ENCODE results near the gene SPATA33. TPM values are rescaled to one million over a fixed set of nuclear protein-coding genes. Genes with fewer than 3 reads are reported as not detected.

The SPATA33 gene
- total RNA-seq, 2 donors from 2014 or later: 5.6 to 14.6 TPM

GRCh38 chr16:89705006-89705405 is 47.4 kb downstream of the SPATA33 start:
- intact Hi-C loops (cut with DNase I): loop anchor here (5.0 kb wide), 1 partner anchor 92 kb away; no protein-coding TSS in a partner anchor
- no peak overlapping the region for H3K27ac ChIP-seq
- no peaks in the 10 kb centered on the region for H3K36me3 ChIP-seq
- H3K4me1 ChIP-seq (replicated peaks): peaks cover 3% of the 10 kb centered on the region
- no peak for TF ChIP-seq POLR2A (IDR thresholded peaks at IDR 0.05)
- no peak for TF ChIP-seq CTCF (IDR thresholded peaks at IDR 0.05)
- TF ChIP-seq POLR2AphosphoS5 (IDR thresholded peaks at IDR 0.05): no peak
- H3K27me3 ChIP-seq (replicated peaks; ENCODE audit: insufficient read depth): no peaks in the 10 kb centered on the region
- 67% methylated on average over 15 of the region's 15 CpGs for WGBS
- no peak for DNase-seq (ENCODE audit: low spot score)
- no peak overlapping the region for H3K4me3 ChIP-seq
- H3K9me3 ChIP-seq: no peaks in the 10 kb centered on the region

DNA sequence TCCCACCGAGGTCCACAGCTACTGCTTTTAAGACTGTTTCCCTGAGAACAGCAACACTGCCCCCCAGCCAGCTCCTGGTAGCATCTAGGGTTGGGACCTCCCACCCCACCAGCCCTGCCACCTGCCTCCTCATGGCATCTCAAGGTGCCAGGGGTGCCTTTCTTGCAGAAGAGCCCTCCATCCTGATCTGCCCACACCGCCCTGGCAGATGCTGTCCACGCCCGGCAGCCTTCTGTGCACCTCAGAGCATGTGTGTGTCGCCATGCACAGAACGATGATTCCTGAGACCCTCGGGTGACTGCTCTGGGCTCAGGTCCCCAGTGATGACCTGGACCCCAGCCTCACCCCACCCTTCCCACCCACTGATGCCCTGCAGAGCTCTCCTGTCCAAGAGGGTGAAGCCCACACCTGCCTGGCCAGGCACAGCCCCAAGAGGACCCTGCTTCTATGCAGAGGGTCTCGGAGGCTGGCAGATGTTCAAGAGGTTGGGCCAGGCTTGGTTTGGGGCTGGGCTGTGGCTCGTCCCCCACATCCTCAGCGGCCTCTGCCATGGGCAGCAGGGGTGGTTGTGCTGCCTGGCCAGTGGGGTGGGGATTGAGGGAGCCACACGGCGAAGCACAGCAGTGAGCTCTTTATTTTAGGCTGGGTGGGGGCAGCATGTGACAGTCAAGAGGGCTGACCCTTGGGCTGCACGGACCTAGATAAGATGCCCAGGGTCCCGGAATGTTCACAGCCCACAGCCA is 49.1 kb downstream of the SPATA33 start:
- WGBS: 76% methylated on average over 14 of the region's 14 CpGs
- DNase-seq (ENCODE audit: low spot score): no peak
- H3K27ac ChIP-seq: no peak overlapping the region

GRCh38 chr16:89707695-89708094 is 50.1 kb downstream of the SPATA33 start:
- TF ChIP-seq CTCF (IDR thresholded peaks at IDR 0.05): no peak
- no peak for TF ChIP-seq POLR2AphosphoS5 (IDR thresholded peaks at IDR 0.05)
- TF ChIP-seq POLR2A (IDR thresholded peaks at IDR 0.05): no peak
- intact Hi-C loops (cut with DNase I): loop anchor here (5.0 kb wide), 1 partner anchor 90 kb away; no protein-coding TSS in a partner anchor

More for the DNA sequence above, 49.1 kb downstream of the SPATA33 start:
- no peaks in the 10 kb centered on the region for H3K9me3 ChIP-seq
- H3K36me3 ChIP-seq: no peaks in the 10 kb centered on the region
- intact Hi-C loops (cut with DNase I): loop anchor here (5.0 kb wide), 1 partner anchor 91 kb away; no protein-coding TSS in a partner anchor
- H3K4me3 ChIP-seq: no peak overlapping the region
- no peaks in the 10 kb centered on the region for H3K27me3 ChIP-seq (replicated peaks; ENCODE audit: insufficient read depth)
- peaks cover 3% of the 10 kb centered on the region for H3K4me1 ChIP-seq (replicated peaks)
- TF ChIP-seq POLR2AphosphoS5 (IDR thresholded peaks at IDR 0.05): no peak
- TF ChIP-seq POLR2A (IDR thresholded peaks at IDR 0.05): no peak
- no peak for TF ChIP-seq CTCF (IDR thresholded peaks at IDR 0.05)

DNA sequence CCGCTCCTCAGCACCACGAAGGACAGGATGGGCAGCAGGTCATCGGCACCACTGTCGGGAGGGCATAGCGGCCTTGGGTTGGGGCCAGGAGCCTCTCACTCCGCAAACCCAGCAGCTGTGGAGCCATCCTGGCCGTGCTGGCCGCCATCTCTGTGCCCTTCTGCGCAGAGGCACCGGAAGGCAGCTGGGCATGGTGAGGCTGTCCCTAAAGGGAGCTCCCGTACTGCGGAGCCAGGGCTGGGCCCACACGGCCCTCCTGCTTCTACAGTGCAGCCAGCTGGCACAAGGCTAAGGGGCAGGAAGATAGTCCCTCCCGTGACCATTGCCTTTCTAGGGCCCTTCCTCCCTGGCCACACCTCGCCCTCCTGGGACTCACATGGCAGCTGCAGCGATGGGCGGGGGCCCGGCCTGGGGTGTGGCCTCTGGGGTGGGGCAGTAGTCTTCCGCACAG is 50.9 kb downstream of the SPATA33 start:
- H3K36me3 ChIP-seq: no peaks in the 10 kb centered on the region
- DNase-seq (ENCODE audit: low spot score): no peak
- 89% methylated on average over 19 of the region's 19 CpGs for WGBS
- intact Hi-C loops (cut with DNase I): loop anchor here (5.0 kb wide), 1 partner anchor 89 kb away; no protein-coding TSS in a partner anchor
- no peak overlapping the region for H3K4me3 ChIP-seq
- H3K27ac ChIP-seq: no peak overlapping the region
- no peaks in the 10 kb centered on the region for H3K9me3 ChIP-seq
- TF ChIP-seq POLR2A (IDR thresholded peaks at IDR 0.05) (no peak), CTCF (IDR thresholded peaks at IDR 0.05) (no peak)
- no peaks in the 10 kb centered on the region for H3K27me3 ChIP-seq (replicated peaks; ENCODE audit: insufficient read depth)
- no peaks in the 10 kb centered on the region for H3K4me1 ChIP-seq (replicated peaks)

More at GRCh38 chr16:89707695-89708094, 50.1 kb downstream of the SPATA33 start:
- Histone ChIP-seq H3K4me1 (replicated peaks) (no peaks in the 10 kb centered on the region), H3K27me3 (replicated peaks; ENCODE audit: insufficient read depth) (no peaks in the 10 kb centered on the region), H3K4me3 (no peak overlapping the region), H3K9me3 (no peaks in the 10 kb centered on the region), H3K27ac (no peak overlapping the region), H3K36me3 (no peaks in the 10 kb centered on the region)
- 95% methylated on average over 9 of the region's 9 CpGs for WGBS
- DNase-seq (ENCODE audit: low spot score): no peak

DNA sequence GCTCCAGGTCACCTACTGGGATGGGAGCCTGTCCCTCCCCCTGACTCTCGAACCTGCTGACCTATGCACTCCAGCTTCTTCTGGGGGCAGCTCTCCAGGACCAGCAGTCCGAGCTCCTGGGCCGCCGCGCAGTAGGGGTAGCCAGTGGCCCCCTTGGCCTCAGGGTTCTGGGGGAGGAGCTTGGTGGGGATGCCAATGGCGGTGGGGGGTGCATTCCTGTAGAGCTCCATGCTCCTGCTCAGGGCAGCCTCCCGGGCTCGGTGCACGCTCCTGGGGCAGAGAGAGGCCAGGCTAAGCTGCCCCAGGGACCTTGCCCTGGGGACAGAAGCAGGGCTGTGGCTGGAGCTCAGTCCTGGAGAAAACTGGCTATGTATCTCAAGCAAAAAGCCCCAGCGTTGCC is 51.5 kb downstream of the SPATA33 start:
- intact Hi-C loops (cut with DNase I): loop anchor here (5.0 kb wide), 1 partner anchor 88 kb away; no protein-coding TSS in a partner anchor
- Histone ChIP-seq H3K27ac (no peak overlapping the region), H3K4me3 (no peak overlapping the region), H3K9me3 (no peaks in the 10 kb centered on the region), H3K4me1 (replicated peaks) (no peaks in the 10 kb centered on the region), H3K36me3 (no peaks in the 10 kb centered on the region), H3K27me3 (replicated peaks; ENCODE audit: insufficient read depth) (no peaks in the 10 kb centered on the region)
- TF ChIP-seq POLR2AphosphoS5 (IDR thresholded peaks at IDR 0.05) (no peak), POLR2A (IDR thresholded peaks at IDR 0.05) (no peak), CTCF (IDR thresholded peaks at IDR 0.05) (no peak)
- no peak for DNase-seq (ENCODE audit: low spot score)
- WGBS: 90% methylated on average over 10 of the region's 10 CpGs
